Liver (tissue), 9 donors: ENCODE results near the gene IRAK1. TPM values are rescaled to one million over a fixed set of nuclear protein-coding genes. Genes with fewer than 3 reads are reported as not detected.

Source experiments
- DNase-seq: peaks from one replicate; pipeline ENCODE4 v3.0.0-alpha.2; 2017; ENCODE audit warnings: low spot score
- H3K27ac ChIP-seq, 2 donors: one replicate each; pipeline ENCODE4 v1.7.0; 2013; ENCODE audit warnings: inconsistent platforms in 2 of 2, low read length in 2 of 2, control low read depth in 1 of 2, low read depth in 1 of 2, mild to moderate bottlenecking in 1 of 2
- H3K27me3 ChIP-seq, 4 donors: one replicate each; pipeline versions ENCODE4 v1.6.1 to v1.7.0; 2013; ENCODE audit warnings: low read length in 3 of 4, inconsistent platforms in 1 of 4, mild to moderate bottlenecking in 1 of 4, moderate library complexity in 1 of 4; ENCODE audit not compliant: control insufficient read depth in 4 of 4, insufficient read depth in 4 of 4
- H3K36me3 ChIP-seq, 4 donors: one replicate each; pipeline versions ENCODE4 v1.6.1 to v1.7.0; 2013; ENCODE audit warnings: low read length in 3 of 4, mild to moderate bottlenecking in 3 of 4, low read depth in 1 of 4, moderate library complexity in 1 of 4; ENCODE audit not compliant: control insufficient read depth in 4 of 4, insufficient read depth in 3 of 4
- H3K4me1 ChIP-seq, 4 donors: one replicate each; pipeline versions ENCODE4 v1.6.1 to v1.7.0; 2013; ENCODE audit warnings: low read length in 3 of 4, mild to moderate bottlenecking in 3 of 4, moderate library complexity in 1 of 4; ENCODE audit not compliant: control insufficient read depth in 4 of 4, insufficient read depth in 4 of 4
- H3K4me3 ChIP-seq, 3 donors: one replicate each; pipeline versions ENCODE4 v1.6.1 to v1.7.0; 2013; ENCODE audit warnings: low read length in 3 of 3, control low read depth in 1 of 3, low read depth in 1 of 3, mild to moderate bottlenecking in 1 of 3
- H3K9ac ChIP-seq, 2 donors: one replicate each; pipeline ENCODE4 v1.7.0; 2013; ENCODE audit warnings: low read length in 2 of 2, mild to moderate bottlenecking in 2 of 2, moderate library complexity in 2 of 2, control low read depth in 1 of 2, low read depth in 1 of 2
- H3K9me3 ChIP-seq, 4 donors: one replicate each; pipeline versions ENCODE4 v1.6.1 to v1.7.0; 2013; ENCODE audit warnings: low read length in 3 of 4; ENCODE audit not compliant: control insufficient read depth in 4 of 4
- EGR1 ChIP-seq, 2 donors: IDR thresholded peaks; 2 replicates each; pipeline ENCODE4 v1.6.1; 2016 to 2018; ENCODE audit warnings: antibody characterized with exemption in 2 of 2, low read depth in 2 of 2
- FOXA1 ChIP-seq: IDR thresholded peaks from 2 replicates; pipeline ENCODE4 v1.6.1; 2016; ENCODE audit warnings: antibody characterized with exemption
- FOXA2 ChIP-seq: IDR thresholded peaks from 2 replicates; pipeline ENCODE4 v1.6.1; 2016; ENCODE audit warnings: antibody characterized with exemption
- GABPA ChIP-seq, 2 donors: IDR thresholded peaks in 1 of 2; conservative IDR thresholded peaks in 1 of 2; 2 replicates each; pipeline ENCODE4 v1.6.1; 2016; ENCODE audit warnings: antibody characterized with exemption in 2 of 2, mild to moderate bottlenecking in 1 of 2, moderate library complexity in 1 of 2
- HNF4A ChIP-seq, 2 donors: conservative IDR thresholded peaks; 2 replicates each; pipeline ENCODE4 v1.6.1; 2016; ENCODE audit warnings: antibody characterized with exemption in 2 of 2, mild to moderate bottlenecking in 2 of 2
- HNF4G ChIP-seq: IDR thresholded peaks from 2 replicates; pipeline ENCODE4 v1.6.1; 2016; ENCODE audit warnings: antibody characterized with exemption
- JUND ChIP-seq, 2 donors: IDR thresholded peaks; 2 replicates each; pipeline ENCODE4 v1.6.1; 2016; ENCODE audit warnings: antibody characterized with exemption in 2 of 2
- NR2F2 ChIP-seq: IDR thresholded peaks from 2 replicates; pipeline ENCODE4 v1.6.1; 2016; ENCODE audit warnings: antibody characterized with exemption
- RAD21 ChIP-seq, 2 donors: IDR thresholded peaks; 2 replicates each; pipeline ENCODE4 v1.6.1; 2016; ENCODE audit warnings: antibody characterized with exemption in 2 of 2, mild to moderate bottlenecking in 2 of 2
- RXRA ChIP-seq, 2 donors: IDR thresholded peaks; 2 replicates each; pipeline ENCODE4 v1.6.1; 2017 to 2018; ENCODE audit warnings: antibody characterized with exemption in 2 of 2, mild to moderate bottlenecking in 1 of 2
- SP1 ChIP-seq: IDR thresholded peaks from 2 replicates; pipeline ENCODE4 v1.6.1; 2018; ENCODE audit warnings: antibody characterized with exemption, mild to moderate bottlenecking
- TAF1 ChIP-seq: conservative IDR thresholded peaks from 2 replicates; pipeline ENCODE4 v1.6.1; 2016; ENCODE audit warnings: antibody characterized with exemption, mild to moderate bottlenecking
- YY1 ChIP-seq: IDR thresholded peaks from 2 replicates; pipeline ENCODE4 v1.6.1; 2016; ENCODE audit warnings: antibody characterized with exemption, mild to moderate bottlenecking
- WGBS: extraction: QIAGEN DNeasy Blood & Tissue Kit; methylation state at CpG from one replicate; pipeline ENCODE4 v1.1.7; 2013; 5-methylcytosine and 5-hydroxymethylcytosine counted together
- polyA plus RNA-seq, 2 donors: library from polyadenylated mRNA; stranded (reverse) in 1 of 2; unstranded in 1 of 2; fragments of 200-250 nt in 1 of 2; fragments of >200 nt in 1 of 2; fragmentation: Nextera tagmentation in 1 of 2; extraction: Ambion mirVana in 1 of 2; gene quantifications; one replicate each; pipeline versions ENCODE4 v1.2.1 to v1.2.3, GENCODE V29; 2013 to 2015
- total RNA-seq, 2 donors: library from RNA; depleted of rRNA; stranded (reverse); fragments of >200 nt; gene quantifications; one replicate each; pipeline ENCODE4 v1.2.3, GENCODE V29; 2014
- TF ChIP-seq, protein P1 (sequence below): IDR thresholded peaks from 2 replicates; pipeline ENCODE4 v1.6.1; 2016; ENCODE audit warnings: antibody characterized with exemption, mild to moderate bottlenecking
- TF ChIP-seq, protein P2 (sequence below): fragments of 150-350 bp; IDR thresholded peaks from 2 replicates; pipeline ENCODE4 v1.5.1; 2017; ENCODE audit warnings: improper control_type of control experiment, low read depth, low read length; ENCODE audit not compliant: missing input control
- TF ChIP-seq, protein P3 (sequence below): IDR thresholded peaks from 2 replicates; pipeline ENCODE4 v1.6.1; 2016; ENCODE audit warnings: antibody characterized with exemption
- TF ChIP-seq, protein P4 (sequence below): IDR thresholded peaks from 2 replicates; pipeline ENCODE4 v1.6.1; 2016; ENCODE audit warnings: antibody characterized with exemption
- TF ChIP-seq, protein P5 (sequence below): IDR thresholded peaks from 2 replicates; pipeline ENCODE4 v1.6.1; 2016; ENCODE audit warnings: antibody characterized with exemption
- donor health status: healthy.
- donor health status: healthy.
- donor health status: healthy.
- donor health status: healthy.
- donor health status: healthy.

Gene IRAK1
- total and polyA plus RNA-seq, 4 donors = 17.6 to 55.8 (median 27.4) TPM

DNA sequence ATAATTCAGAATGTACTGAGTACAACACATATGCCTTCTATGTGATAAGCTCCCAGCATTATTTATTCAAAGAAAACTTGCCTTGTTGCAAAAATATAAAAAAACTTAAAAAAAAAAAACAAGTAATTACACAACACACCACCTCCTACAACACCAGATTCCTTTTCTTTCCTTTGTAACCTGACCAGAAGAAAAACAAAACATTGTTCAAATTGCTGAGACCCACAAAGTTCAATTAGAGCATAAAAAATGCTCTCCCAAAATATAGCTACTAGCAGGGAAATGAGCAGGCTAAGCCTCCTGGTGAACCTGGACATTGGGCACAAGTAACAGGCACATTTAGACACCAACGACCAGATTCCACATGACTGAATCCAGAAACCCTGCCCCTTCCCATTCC is 39.5 kb upstream of the IRAK1 start:
- H3K9me3 ChIP-seq = no peaks in the 10 kb centered on the region
- H3K27me3 ChIP-seq = peaks cover 0 to 3% (median 0%) of the 10 kb centered on the region in 4 donors
- no peak overlapping the region for H3K4me3 ChIP-seq
- no peak for DNase-seq
- H3K9ac ChIP-seq = no peak overlapping the region
- H3K36me3 ChIP-seq = peaks cover 0 to 5% (median under 1%) of the 10 kb centered on the region in 4 donors
- TF ChIP-seq, protein P1, sequence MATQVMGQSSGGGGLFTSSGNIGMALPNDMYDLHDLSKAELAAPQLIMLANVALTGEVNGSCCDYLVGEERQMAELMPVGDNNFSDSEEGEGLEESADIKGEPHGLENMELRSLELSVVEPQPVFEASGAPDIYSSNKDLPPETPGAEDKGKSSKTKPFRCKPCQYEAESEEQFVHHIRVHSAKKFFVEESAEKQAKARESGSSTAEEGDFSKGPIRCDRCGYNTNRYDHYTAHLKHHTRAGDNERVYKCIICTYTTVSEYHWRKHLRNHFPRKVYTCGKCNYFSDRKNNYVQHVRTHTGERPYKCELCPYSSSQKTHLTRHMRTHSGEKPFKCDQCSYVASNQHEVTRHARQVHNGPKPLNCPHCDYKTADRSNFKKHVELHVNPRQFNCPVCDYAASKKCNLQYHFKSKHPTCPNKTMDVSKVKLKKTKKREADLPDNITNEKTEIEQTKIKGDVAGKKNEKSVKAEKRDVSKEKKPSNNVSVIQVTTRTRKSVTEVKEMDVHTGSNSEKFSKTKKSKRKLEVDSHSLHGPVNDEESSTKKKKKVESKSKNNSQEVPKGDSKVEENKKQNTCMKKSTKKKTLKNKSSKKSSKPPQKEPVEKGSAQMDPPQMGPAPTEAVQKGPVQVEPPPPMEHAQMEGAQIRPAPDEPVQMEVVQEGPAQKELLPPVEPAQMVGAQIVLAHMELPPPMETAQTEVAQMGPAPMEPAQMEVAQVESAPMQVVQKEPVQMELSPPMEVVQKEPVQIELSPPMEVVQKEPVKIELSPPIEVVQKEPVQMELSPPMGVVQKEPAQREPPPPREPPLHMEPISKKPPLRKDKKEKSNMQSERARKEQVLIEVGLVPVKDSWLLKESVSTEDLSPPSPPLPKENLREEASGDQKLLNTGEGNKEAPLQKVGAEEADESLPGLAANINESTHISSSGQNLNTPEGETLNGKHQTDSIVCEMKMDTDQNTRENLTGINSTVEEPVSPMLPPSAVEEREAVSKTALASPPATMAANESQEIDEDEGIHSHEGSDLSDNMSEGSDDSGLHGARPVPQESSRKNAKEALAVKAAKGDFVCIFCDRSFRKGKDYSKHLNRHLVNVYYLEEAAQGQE = no peak
- TF ChIP-seq, protein P2, sequence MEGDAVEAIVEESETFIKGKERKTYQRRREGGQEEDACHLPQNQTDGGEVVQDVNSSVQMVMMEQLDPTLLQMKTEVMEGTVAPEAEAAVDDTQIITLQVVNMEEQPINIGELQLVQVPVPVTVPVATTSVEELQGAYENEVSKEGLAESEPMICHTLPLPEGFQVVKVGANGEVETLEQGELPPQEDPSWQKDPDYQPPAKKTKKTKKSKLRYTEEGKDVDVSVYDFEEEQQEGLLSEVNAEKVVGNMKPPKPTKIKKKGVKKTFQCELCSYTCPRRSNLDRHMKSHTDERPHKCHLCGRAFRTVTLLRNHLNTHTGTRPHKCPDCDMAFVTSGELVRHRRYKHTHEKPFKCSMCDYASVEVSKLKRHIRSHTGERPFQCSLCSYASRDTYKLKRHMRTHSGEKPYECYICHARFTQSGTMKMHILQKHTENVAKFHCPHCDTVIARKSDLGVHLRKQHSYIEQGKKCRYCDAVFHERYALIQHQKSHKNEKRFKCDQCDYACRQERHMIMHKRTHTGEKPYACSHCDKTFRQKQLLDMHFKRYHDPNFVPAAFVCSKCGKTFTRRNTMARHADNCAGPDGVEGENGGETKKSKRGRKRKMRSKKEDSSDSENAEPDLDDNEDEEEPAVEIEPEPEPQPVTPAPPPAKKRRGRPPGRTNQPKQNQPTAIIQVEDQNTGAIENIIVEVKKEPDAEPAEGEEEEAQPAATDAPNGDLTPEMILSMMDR = no peak
- no peak for TF ChIP-seq RXRA (IDR thresholded peaks at IDR 0.05)
- no peak for TF ChIP-seq YY1
- no peak for TF ChIP-seq TAF1
- no peak for TF ChIP-seq HNF4G
- no peak for TF ChIP-seq JUND (IDR thresholded peaks at IDR 0.05)
- TF ChIP-seq GABPA (IDR thresholded peaks at IDR 0.05 in 1 of 2, conservative IDR thresholded peaks at IDR 0.05 in 1 of 2) = no peak
- TF ChIP-seq FOXA1 = no peak
- TF ChIP-seq SP1 = no peak
- TF ChIP-seq, protein P3, sequence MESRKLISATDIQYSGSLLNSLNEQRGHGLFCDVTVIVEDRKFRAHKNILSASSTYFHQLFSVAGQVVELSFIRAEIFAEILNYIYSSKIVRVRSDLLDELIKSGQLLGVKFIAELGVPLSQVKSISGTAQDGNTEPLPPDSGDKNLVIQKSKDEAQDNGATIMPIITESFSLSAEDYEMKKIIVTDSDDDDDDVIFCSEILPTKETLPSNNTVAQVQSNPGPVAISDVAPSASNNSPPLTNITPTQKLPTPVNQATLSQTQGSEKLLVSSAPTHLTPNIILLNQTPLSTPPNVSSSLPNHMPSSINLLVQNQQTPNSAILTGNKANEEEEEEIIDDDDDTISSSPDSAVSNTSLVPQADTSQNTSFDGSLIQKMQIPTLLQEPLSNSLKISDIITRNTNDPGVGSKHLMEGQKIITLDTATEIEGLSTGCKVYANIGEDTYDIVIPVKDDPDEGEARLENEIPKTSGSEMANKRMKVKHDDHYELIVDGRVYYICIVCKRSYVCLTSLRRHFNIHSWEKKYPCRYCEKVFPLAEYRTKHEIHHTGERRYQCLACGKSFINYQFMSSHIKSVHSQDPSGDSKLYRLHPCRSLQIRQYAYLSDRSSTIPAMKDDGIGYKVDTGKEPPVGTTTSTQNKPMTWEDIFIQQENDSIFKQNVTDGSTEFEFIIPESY = no peak
- TF ChIP-seq FOXA2 = no peak
- TF ChIP-seq NR2F2 = no peak
- TF ChIP-seq, protein P4, sequence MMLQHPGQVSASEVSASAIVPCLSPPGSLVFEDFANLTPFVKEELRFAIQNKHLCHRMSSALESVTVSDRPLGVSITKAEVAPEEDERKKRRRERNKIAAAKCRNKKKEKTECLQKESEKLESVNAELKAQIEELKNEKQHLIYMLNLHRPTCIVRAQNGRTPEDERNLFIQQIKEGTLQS = no peak
- TF ChIP-seq RAD21 (IDR thresholded peaks at IDR 0.05) = no peak
- TF ChIP-seq, protein P5, sequence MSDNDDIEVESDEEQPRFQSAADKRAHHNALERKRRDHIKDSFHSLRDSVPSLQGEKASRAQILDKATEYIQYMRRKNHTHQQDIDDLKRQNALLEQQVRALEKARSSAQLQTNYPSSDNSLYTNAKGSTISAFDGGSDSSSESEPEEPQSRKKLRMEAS = no peak
- TF ChIP-seq EGR1 (IDR thresholded peaks at IDR 0.05; ENCODE audit: low read depth in 2 of 2) = no peak
- TF ChIP-seq HNF4A (conservative IDR thresholded peaks at IDR 0.05) = no peak
- WGBS = 60% methylated on average over 1 of the region's 1 CpG
- H3K4me1 ChIP-seq = peaks cover 4 to 19% (median 9%) of the 10 kb centered on the region in 4 donors
- no peak overlapping the region for H3K27ac ChIP-seq
